ENCODE results near the gene FKBP1B.

FKBP1B gene

DNA sequence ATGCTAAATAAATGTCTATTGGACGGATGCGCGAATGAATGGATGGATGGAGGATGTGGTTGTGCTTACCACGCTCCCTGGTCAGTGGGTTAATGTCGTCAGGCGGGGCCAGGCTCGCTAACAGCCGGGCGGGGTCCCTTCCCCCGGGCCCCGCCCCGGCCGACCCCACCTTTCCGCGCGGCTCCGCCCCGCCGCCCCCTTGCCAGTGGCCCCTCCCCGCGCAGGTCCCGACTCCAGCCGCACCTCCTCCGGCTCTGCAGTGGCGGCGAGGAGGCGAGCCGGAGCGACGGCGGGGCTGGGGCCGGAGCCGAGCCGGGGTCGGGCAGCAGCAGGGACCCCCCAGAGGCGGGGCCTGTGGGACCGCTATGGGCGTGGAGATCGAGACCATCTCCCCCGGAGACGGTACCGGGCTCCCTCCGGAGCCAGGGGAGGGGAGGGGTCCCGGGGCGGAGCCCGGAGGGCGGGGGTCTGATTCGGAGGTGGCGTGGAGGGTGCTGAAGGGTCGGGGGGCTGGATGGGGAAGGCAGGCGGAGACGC, at the start of gene FKBP1B:
FKBP1B (plus strand) TSS at position 257 of the 537 bp plus-strand sequence; CDS start at position 366, 109 bp downstream.
- peak; percentile 18 for DNase-seq (ENCODE audit: low read depth)
- TF ChIP-seq, protein P1, sequence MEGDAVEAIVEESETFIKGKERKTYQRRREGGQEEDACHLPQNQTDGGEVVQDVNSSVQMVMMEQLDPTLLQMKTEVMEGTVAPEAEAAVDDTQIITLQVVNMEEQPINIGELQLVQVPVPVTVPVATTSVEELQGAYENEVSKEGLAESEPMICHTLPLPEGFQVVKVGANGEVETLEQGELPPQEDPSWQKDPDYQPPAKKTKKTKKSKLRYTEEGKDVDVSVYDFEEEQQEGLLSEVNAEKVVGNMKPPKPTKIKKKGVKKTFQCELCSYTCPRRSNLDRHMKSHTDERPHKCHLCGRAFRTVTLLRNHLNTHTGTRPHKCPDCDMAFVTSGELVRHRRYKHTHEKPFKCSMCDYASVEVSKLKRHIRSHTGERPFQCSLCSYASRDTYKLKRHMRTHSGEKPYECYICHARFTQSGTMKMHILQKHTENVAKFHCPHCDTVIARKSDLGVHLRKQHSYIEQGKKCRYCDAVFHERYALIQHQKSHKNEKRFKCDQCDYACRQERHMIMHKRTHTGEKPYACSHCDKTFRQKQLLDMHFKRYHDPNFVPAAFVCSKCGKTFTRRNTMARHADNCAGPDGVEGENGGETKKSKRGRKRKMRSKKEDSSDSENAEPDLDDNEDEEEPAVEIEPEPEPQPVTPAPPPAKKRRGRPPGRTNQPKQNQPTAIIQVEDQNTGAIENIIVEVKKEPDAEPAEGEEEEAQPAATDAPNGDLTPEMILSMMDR (IDR thresholded peaks at IDR 0.05; ENCODE audit: low read depth, low read length, missing control alignments), result no peak
- H3K4me3 ChIP-seq (ENCODE audit: low read depth, low read length), result peak within 1 kb of the TSS; percentile 67

DNA sequence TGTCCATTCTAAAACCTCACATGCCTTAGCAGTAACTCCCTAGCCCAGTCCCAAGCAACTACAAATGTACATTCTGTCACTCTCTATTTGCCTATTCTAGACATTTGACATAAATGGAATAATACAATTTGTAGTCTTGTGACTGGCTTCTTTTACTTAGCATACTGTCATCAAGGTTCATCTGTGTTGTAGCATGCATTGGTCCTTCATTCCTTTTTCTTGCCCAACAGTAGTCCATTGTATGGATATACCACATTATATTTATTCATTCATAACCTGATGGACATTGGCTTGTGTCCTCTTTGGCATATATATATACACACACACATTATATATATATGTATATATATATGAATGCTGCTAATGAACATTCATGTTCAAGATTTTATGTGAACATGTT, 41.8 kb upstream of the FKBP1B start:
- TF ChIP-seq, protein P1 (IDR thresholded peaks at IDR 0.05; ENCODE audit: low read depth, low read length, missing control alignments), result no peak
- no peak for DNase-seq (ENCODE audit: low read depth)
- H3K4me3 ChIP-seq (ENCODE audit: low read depth, low read length), result no peak overlapping the region

DNA sequence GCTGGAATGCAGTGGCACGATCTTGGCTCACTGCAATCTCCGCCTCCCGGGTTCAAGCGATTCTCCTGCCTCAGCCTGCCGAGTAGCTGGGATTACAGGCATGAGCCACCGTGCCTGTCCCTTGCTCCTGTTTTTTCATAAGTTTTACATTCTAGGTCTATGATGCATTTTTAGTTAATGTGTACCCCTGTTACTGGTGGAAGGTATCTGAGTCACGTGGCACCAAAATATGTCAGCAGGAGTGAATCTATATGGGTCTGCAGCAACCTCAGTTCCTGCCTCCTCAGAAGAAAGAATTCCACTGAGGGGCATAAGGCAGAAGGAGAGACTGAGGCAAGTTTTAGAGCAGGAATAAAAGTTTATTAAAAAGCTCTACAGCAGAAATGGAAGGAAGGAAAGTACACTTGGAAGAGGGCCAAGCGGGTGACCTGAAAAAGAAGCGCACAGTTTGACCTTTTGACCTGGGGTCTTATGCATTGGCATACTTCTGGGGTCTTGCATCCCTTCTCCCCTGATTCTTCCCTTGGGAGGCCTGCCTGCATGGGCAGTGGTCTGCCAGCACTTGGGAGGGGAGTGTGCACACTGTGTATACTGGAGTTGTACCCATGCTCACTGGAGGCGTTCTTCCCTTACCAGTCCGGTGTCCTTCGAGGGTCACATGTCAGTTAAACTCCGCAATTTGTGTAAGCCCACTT, 40.7 kb upstream of the FKBP1B start:
- no peak overlapping the region for H3K4me3 ChIP-seq (ENCODE audit: low read depth, low read length)
- TF ChIP-seq, protein P1 (IDR thresholded peaks at IDR 0.05; ENCODE audit: low read depth, low read length, missing control alignments), result no peak
- DNase-seq (ENCODE audit: low read depth), result no peak

DNA sequence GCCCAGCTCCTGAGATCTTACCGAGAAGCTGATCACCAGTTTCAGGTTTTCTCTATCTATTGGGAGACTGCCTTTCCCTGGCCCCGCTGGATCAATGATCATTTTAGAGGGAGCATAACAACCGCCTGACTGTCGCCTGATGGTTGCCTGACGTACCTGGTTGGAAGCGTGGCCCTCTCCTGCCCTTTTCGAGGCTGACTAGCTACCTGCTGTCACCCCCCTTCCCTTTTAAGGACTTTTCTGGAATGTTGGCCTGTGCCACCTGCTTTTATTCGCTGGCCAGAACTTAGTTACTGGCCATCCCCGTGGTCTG, 40.2 kb upstream of the FKBP1B start:
- TF ChIP-seq, protein P1 (IDR thresholded peaks at IDR 0.05; ENCODE audit: low read depth, low read length, missing control alignments), result no peak
- no peak overlapping the region for H3K4me3 ChIP-seq (ENCODE audit: low read depth, low read length)
- DNase-seq (ENCODE audit: low read depth), result no peak

DNA sequence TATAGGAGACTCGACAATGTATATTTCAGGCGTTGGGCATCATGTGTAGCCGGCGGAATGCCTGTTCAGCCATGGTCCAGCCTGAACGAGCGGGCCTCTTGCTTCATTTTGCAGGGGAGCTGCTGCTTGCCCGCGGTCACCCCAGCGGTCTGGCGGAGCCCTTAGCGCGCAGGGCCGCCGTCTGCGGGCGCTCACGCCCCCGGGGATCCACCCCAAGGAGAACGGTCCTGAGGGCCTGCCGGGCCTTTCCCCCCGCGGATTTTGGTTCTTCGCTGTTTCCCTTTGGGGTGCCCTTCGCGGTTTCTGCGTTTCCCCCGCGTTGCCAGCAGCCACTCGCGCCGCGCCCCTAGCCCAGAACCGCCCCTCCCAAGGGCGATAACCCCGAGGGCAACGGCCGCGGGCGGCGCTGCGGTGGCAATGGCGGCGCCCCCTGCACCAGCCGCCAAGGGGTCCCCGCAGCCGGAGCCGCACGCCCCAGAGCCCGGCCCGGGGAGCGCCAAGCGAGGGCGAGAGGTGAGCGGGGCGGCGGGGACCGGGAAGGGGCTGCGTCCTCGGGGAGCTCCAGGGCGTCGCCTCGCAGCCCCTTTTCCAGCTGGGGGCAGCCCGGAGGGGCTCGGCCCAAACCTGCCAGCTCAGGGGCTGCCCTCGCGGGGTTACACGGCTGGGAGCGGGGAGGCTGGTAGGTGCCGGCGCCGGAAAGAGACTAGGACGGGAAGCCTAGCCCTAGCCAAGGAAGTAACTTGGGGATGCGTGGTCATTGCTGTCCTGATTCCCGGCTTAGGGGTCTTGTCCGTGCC, 39.7 kb upstream of the FKBP1B start, which contains the start of gene MFSD2B:
MFSD2B (plus strand) TSS at position 406 of the 797 bp plus-strand sequence; CDS start at position 418, 12 bp downstream.
- no peak within 1 kb of the TSS for H3K4me3 ChIP-seq (ENCODE audit: low read depth, low read length)
- no peak for DNase-seq (ENCODE audit: low read depth)

DNA sequence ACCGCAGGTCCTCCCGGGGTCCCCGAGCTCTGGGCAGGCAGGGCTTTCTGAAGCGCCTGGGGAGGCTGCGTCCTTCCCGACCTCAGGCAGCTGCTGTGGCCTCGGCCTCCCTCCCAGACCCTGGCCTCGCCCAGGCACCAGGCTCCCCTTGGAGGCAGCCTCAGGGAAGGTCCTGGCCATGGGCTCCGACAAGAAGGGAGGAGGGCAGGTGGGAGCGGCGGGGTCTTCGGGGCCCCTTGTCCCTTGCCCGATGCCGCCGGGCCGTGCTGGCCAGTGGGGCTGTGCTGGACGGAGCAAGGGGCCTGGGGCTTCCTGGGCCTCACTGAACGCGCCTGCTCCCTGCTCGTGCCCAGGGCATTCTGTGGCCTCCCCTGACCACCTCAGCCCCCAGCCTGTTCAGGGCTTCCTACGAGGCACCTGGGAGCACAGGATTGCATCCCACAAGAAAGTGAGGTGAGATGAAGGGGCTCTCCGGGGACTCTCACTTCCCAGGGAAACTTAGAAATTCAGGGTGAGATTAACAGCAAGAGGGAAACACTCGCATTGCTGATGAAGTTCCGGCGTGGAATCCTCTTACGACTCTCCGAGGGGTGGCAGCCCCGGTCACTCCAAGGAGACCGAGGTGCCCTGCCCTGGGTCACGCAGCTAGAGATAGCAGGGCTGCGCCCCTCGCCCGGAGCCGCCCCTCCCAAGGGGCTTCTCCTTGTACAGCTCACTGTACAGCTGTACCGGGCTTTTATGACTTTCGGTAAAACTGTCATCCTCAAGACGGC, 38.9 kb upstream of the FKBP1B start:
- TF ChIP-seq, protein P1 (IDR thresholded peaks at IDR 0.05; ENCODE audit: low read depth, low read length, missing control alignments), result no peak
- DNase-seq (ENCODE audit: low read depth), result no peak
- H3K4me3 ChIP-seq (ENCODE audit: low read depth, low read length), result no peak overlapping the region

More for the DNA sequence above, 39.7 kb upstream of the FKBP1B start, which contains the start of gene MFSD2B:
- TF ChIP-seq, protein P1 (IDR thresholded peaks at IDR 0.05; ENCODE audit: low read depth, low read length, missing control alignments), result no peak

All from GM12864 (cell line).